ENCODE data around the gene TULP1.

Gene TULP1

GRCh38 chr6:35493307-35493983 is 19.3 kb downstream of the TULP1 start:
- H2BK120ac ChIP-seq (ENCODE audit: low read depth, low read length) = no peak overlapping the region
- no peaks in the 10 kb centered on the region for H3K27me3 ChIP-seq (ENCODE audit: control insufficient read depth in 1 of 2, insufficient read depth in 1 of 2, low read length in 2 of 2)
- H3K36me3 ChIP-seq (ENCODE audit: control insufficient read depth in 1 of 2, insufficient read depth in 2 of 2, low read depth in 1 of 2, low read length in 2 of 2) = peaks cover 0 to 12% of the 10 kb centered on the region in 2 experiments
- H2AFZ ChIP-seq (ENCODE audit: low read depth, low read length) = no peak overlapping the region
- peak overlapping the region; percentile 7 to 29 for H3K4ac ChIP-seq (ENCODE audit: low read depth in 1 of 2, low read length in 2 of 2)
- peak overlapping the region in 1 of 2 experiments; percentile 45 for H3K14ac ChIP-seq (ENCODE audit: low read length in 2 of 2)
- no peaks in the 10 kb centered on the region for H3K9me3 ChIP-seq (ENCODE audit: control insufficient read depth, low read length)
- H3K18ac ChIP-seq (ENCODE audit: low read depth in 1 of 2, low read length in 2 of 2) = peak overlapping the region; percentile 11 to 40
- H3K4me2 ChIP-seq (ENCODE audit: low read length, poor library complexity, severe bottlenecking) = peak overlapping the region; percentile 19
- H4K8ac ChIP-seq (ENCODE audit: low read length) = no peak overlapping the region
- H4K91ac ChIP-seq (ENCODE audit: low read length) = peak overlapping the region; percentile 29
- no peak overlapping the region for H3K23ac ChIP-seq (ENCODE audit: low read length in 2 of 2)
- peaks cover 68% of the 10 kb centered on the region for H3K4me1 ChIP-seq (ENCODE audit: control insufficient read depth, insufficient read depth, low read depth, low read length)
- H3K9ac ChIP-seq (ENCODE audit: low read length) = no peak overlapping the region
- WGBS = 93% methylated on average over 28 of the region's 28 CpGs
- no peak overlapping the region for H2AK5ac ChIP-seq (ENCODE audit: low read length, severe bottlenecking)
- no peak overlapping the region for H3K27ac ChIP-seq (ENCODE audit: low read length, poor library complexity, severe bottlenecking)
- H2BK12ac ChIP-seq (ENCODE audit: low read length in 2 of 2) = peak overlapping the region in 1 of 2 experiments; percentile 55
- H3K79me1 ChIP-seq (replicated peaks; ENCODE audit: low read length, poor library complexity, severe bottlenecking) = peaks cover 4% of the 10 kb centered on the region
- H3K4me3 ChIP-seq (ENCODE audit: insufficient read depth in 1 of 2, low read depth in 1 of 2, low read length in 2 of 2) = peak overlapping the region in 1 of 2 experiments; percentile 40
- no peak overlapping the region for H2BK5ac ChIP-seq (ENCODE audit: low read depth, low read length, poor library complexity, severe bottlenecking)
- H2BK15ac ChIP-seq (ENCODE audit: low read depth, poor library complexity, severe bottlenecking) = no peak overlapping the region
- DNase-seq = no peak

DNA sequence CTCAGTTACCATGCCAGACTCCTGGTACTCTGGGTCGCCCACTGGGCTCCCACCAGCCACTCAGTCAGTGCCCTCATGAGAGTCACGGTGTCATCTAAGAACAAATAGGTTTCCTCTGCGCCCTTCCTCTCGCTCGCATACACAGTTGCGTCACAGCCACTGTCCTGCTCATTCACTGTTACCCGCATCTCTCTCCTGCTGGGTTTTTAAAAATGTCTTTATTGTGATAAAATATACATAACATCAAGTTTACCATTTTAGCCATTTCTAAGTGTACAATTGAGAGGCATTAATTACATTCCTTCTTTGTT is 19.8 kb downstream of the TULP1 start:
- Histone ChIP-seq H2BK15ac (ENCODE audit: low read depth, poor library complexity, severe bottlenecking) (peak overlapping the region; percentile 67), H3K23ac (ENCODE audit: low read length in 2 of 2) (no peak overlapping the region), H3K36me3 (ENCODE audit: control insufficient read depth in 1 of 2, insufficient read depth in 2 of 2, low read depth in 1 of 2, low read length in 2 of 2) (peaks cover 0 to 12% of the 10 kb centered on the region in 2 experiments), H3K9me3 (ENCODE audit: control insufficient read depth, low read length) (no peaks in the 10 kb centered on the region), H3K4ac (ENCODE audit: low read depth in 1 of 2, low read length in 2 of 2) (peak overlapping the region in 1 of 2 experiments; percentile 60), H3K79me1 (replicated peaks; ENCODE audit: low read length, poor library complexity, severe bottlenecking) (no peaks in the 10 kb centered on the region), H4K91ac (ENCODE audit: low read length) (no peak overlapping the region), H3K9ac (ENCODE audit: low read length) (no peak overlapping the region), H3K18ac (ENCODE audit: low read depth in 1 of 2, low read length in 2 of 2) (peak overlapping the region; percentile 55 to 94), H3K14ac (ENCODE audit: low read length in 2 of 2) (no peak overlapping the region), H3K27me3 (ENCODE audit: control insufficient read depth in 1 of 2, insufficient read depth in 1 of 2, low read length in 2 of 2) (no peaks in the 10 kb centered on the region), H2AK5ac (ENCODE audit: low read length, severe bottlenecking) (peak overlapping the region; percentile 86), H3K4me1 (ENCODE audit: control insufficient read depth, insufficient read depth, low read depth, low read length) (peaks cover 68% of the 10 kb centered on the region), H3K27ac (ENCODE audit: low read length, poor library complexity, severe bottlenecking) (no peak overlapping the region), H2BK120ac (ENCODE audit: low read depth, low read length) (no peak overlapping the region), H3K4me2 (ENCODE audit: low read length, poor library complexity, severe bottlenecking) (no peak overlapping the region), H4K8ac (ENCODE audit: low read length) (no peak overlapping the region), H2BK5ac (ENCODE audit: low read depth, low read length, poor library complexity, severe bottlenecking) (no peak overlapping the region), H2AFZ (ENCODE audit: low read depth, low read length) (no peak overlapping the region), H3K4me3 (ENCODE audit: insufficient read depth in 1 of 2, low read depth in 1 of 2, low read length in 2 of 2) (no peak overlapping the region), H2BK12ac (ENCODE audit: low read length in 2 of 2) (no peak overlapping the region)
- WGBS = 68% methylated on average over 2 of the region's 7 CpGs
- DNase-seq = no peak

GRCh38 chr6:35492258-35492973 is 20.3 kb downstream of the TULP1 start:
- DNase-seq = no peak
- Histone ChIP-seq H3K9me3 (ENCODE audit: control insufficient read depth, low read length) (no peaks in the 10 kb centered on the region), H3K79me1 (replicated peaks; ENCODE audit: low read length, poor library complexity, severe bottlenecking) (no peaks in the 10 kb centered on the region), H3K4me1 (ENCODE audit: control insufficient read depth, insufficient read depth, low read depth, low read length) (peaks cover 72% of the 10 kb centered on the region), H2BK12ac (ENCODE audit: low read length in 2 of 2) (peak overlapping the region; percentile 67 to 79), H3K18ac (ENCODE audit: low read depth in 1 of 2, low read length in 2 of 2) (peak overlapping the region; percentile 89 to 94), H2BK15ac (ENCODE audit: low read depth, poor library complexity, severe bottlenecking) (peak overlapping the region; percentile 67), H2AK5ac (ENCODE audit: low read length, severe bottlenecking) (peak overlapping the region; percentile 86), H3K9ac (ENCODE audit: low read length) (no peak overlapping the region), H3K4ac (ENCODE audit: low read depth in 1 of 2, low read length in 2 of 2) (peak overlapping the region; percentile 60 to 90), H4K91ac (ENCODE audit: low read length) (peak overlapping the region; percentile 83), H3K27me3 (ENCODE audit: control insufficient read depth in 1 of 2, insufficient read depth in 1 of 2, low read length in 2 of 2) (no peaks in the 10 kb centered on the region), H2AFZ (ENCODE audit: low read depth, low read length) (no peak overlapping the region), H3K4me3 (ENCODE audit: insufficient read depth in 1 of 2, low read depth in 1 of 2, low read length in 2 of 2) (no peak overlapping the region), H4K8ac (ENCODE audit: low read length) (no peak overlapping the region), H3K23ac (ENCODE audit: low read length in 2 of 2) (no peak overlapping the region), H3K27ac (ENCODE audit: low read length, poor library complexity, severe bottlenecking) (peak overlapping the region; percentile 10), H3K14ac (ENCODE audit: low read length in 2 of 2) (peak overlapping the region in 1 of 2 experiments; percentile 80), H3K4me2 (ENCODE audit: low read length, poor library complexity, severe bottlenecking) (peak overlapping the region; percentile 3), H2BK120ac (ENCODE audit: low read depth, low read length) (peak overlapping the region; percentile 37), H2BK5ac (ENCODE audit: low read depth, low read length, poor library complexity, severe bottlenecking) (no peak overlapping the region), H3K36me3 (ENCODE audit: control insufficient read depth in 1 of 2, insufficient read depth in 2 of 2, low read depth in 1 of 2, low read length in 2 of 2) (peaks cover 0 to 12% of the 10 kb centered on the region in 2 experiments)
- WGBS = 33% methylated on average over 5 of the region's 7 CpGs

DNA sequence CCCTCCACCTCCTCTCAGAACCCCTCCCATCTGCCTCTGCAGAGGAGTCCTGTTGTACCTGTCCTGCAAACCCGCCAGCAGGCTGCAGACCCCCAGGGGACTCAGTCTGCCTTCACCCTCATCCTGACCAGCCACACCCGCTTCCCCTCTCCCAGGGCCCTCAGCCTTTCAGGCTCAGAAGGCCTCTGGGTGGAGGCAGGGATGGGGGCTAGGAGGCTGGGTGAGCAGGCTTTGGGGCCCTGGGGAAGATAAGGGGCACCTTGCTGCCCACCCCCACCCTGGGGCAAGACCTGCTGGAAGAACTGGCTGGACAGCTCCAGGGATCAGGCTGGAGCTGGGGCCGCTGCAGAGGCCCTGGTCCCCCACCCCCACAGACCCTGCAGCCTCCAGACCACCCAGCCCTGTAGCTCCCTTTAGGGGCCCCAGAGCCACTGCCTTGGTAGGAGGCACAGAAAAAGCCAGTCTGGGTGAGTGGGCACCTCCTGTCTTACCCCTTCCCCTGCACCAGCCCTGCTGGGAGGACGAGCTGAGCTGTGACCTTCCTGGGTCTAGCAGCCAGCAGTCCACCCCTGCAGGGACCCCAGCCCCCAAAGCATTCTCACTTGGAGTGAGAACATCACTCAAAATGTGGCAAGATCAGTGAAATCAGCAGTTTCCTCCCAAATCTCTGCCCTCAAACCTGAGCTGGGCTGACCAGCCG is 21.0 kb downstream of the TULP1 start:
- H3K4me3 ChIP-seq (ENCODE audit: insufficient read depth in 1 of 2, low read depth in 1 of 2, low read length in 2 of 2) = no peak overlapping the region
- H2BK15ac ChIP-seq (ENCODE audit: low read depth, poor library complexity, severe bottlenecking) = peak overlapping the region; percentile 84
- no peak overlapping the region for H2BK5ac ChIP-seq (ENCODE audit: low read depth, low read length, poor library complexity, severe bottlenecking)
- peak overlapping the region; percentile 89 to 94 for H3K18ac ChIP-seq (ENCODE audit: low read depth in 1 of 2, low read length in 2 of 2)
- peak overlapping the region in 1 of 2 experiments; percentile 86 for H3K14ac ChIP-seq (ENCODE audit: low read length in 2 of 2)
- H3K23ac ChIP-seq (ENCODE audit: low read length in 2 of 2) = no peak overlapping the region
- H3K27ac ChIP-seq (ENCODE audit: low read length, poor library complexity, severe bottlenecking) = peak overlapping the region; percentile 87
- peak overlapping the region; percentile 86 for H4K8ac ChIP-seq (ENCODE audit: low read length)
- H3K27me3 ChIP-seq (ENCODE audit: control insufficient read depth in 1 of 2, insufficient read depth in 1 of 2, low read length in 2 of 2) = no peaks in the 10 kb centered on the region
- H3K4me1 ChIP-seq (ENCODE audit: control insufficient read depth, insufficient read depth, low read depth, low read length) = peaks cover 76% of the 10 kb centered on the region
- H2BK12ac ChIP-seq (ENCODE audit: low read length in 2 of 2) = peak overlapping the region; percentile 67 to 85
- peaks cover 1% of the 10 kb centered on the region for H3K79me1 ChIP-seq (replicated peaks; ENCODE audit: low read length, poor library complexity, severe bottlenecking)
- H4K91ac ChIP-seq (ENCODE audit: low read length) = peak overlapping the region; percentile 83
- H3K9me3 ChIP-seq (ENCODE audit: control insufficient read depth, low read length) = no peaks in the 10 kb centered on the region
- WGBS = 33% methylated on average over 3 of the region's 5 CpGs
- peak overlapping the region; percentile 37 for H2BK120ac ChIP-seq (ENCODE audit: low read depth, low read length)
- H2AFZ ChIP-seq (ENCODE audit: low read depth, low read length) = no peak overlapping the region
- H2AK5ac ChIP-seq (ENCODE audit: low read length, severe bottlenecking) = peak overlapping the region; percentile 86
- DNase-seq = no peak
- peak overlapping the region; percentile 54 to 90 for H3K4ac ChIP-seq (ENCODE audit: low read depth in 1 of 2, low read length in 2 of 2)
- peaks cover 0 to 12% of the 10 kb centered on the region in 2 experiments for H3K36me3 ChIP-seq (ENCODE audit: control insufficient read depth in 1 of 2, insufficient read depth in 2 of 2, low read depth in 1 of 2, low read length in 2 of 2)
- H3K4me2 ChIP-seq (ENCODE audit: low read length, poor library complexity, severe bottlenecking) = peak overlapping the region; percentile 20
- H3K9ac ChIP-seq (ENCODE audit: low read length) = no peak overlapping the region
